Loucy (cell line): ENCODE data around the gene RHOJ.

ENCODE experiments used
- EZH2phosphoT487 ChIP-seq: fragments of 200-600 bp; IDR thresholded peaks from 2 replicates; pipeline ENCODE4 v1.6.1; 2018; ENCODE audit warnings: antibody characterized with exemption, mild to moderate bottlenecking, moderate library complexity, borderline replicate concordance
- TF ChIP-seq, protein P1 (sequence below): fragments of 200-600 bp; sonication (generic); conservative IDR thresholded peaks from 2 replicates; pipeline ENCODE4 v1.5.1; 2014; ENCODE audit warnings: mild to moderate bottlenecking, antibody characterized with exemption, low read length

GRCh38 chr14:63203015-63203414 is 1.2 kb upstream of the RHOJ start:
- TF ChIP-seq, protein P1, sequence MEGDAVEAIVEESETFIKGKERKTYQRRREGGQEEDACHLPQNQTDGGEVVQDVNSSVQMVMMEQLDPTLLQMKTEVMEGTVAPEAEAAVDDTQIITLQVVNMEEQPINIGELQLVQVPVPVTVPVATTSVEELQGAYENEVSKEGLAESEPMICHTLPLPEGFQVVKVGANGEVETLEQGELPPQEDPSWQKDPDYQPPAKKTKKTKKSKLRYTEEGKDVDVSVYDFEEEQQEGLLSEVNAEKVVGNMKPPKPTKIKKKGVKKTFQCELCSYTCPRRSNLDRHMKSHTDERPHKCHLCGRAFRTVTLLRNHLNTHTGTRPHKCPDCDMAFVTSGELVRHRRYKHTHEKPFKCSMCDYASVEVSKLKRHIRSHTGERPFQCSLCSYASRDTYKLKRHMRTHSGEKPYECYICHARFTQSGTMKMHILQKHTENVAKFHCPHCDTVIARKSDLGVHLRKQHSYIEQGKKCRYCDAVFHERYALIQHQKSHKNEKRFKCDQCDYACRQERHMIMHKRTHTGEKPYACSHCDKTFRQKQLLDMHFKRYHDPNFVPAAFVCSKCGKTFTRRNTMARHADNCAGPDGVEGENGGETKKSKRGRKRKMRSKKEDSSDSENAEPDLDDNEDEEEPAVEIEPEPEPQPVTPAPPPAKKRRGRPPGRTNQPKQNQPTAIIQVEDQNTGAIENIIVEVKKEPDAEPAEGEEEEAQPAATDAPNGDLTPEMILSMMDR, result no peak
- TF ChIP-seq EZH2phosphoT487, result no peak
